Fibroblast of lung (primary cell): Measurements from ENCODE around the gene CASKIN2. TPM values are rescaled to one million over a fixed set of nuclear protein-coding genes. Genes with fewer than 3 reads are reported as not detected.

Experiments
- DNase-seq, 2 donors: peaks; one replicate each; pipeline versions ENCODE4 v3.0.0 to v3.0.0-alpha.2; 2010; ENCODE audit warnings: low read depth in 2 of 2
- H2AFZ ChIP-seq: 2 replicates; pipeline ENCODE4 v1.5.1; 2012; ENCODE audit warnings: low read length, control low read depth, inconsistent platforms
- H3K27ac ChIP-seq: 2 replicates; pipeline ENCODE4 v1.5.1; 2011; ENCODE audit warnings: low read length, control low read depth; ENCODE audit not compliant: insufficient read depth
- H3K27me3 ChIP-seq: 2 replicates; pipeline ENCODE4 v1.5.1; 2011; ENCODE audit warnings: mild to moderate bottlenecking, low read length; ENCODE audit not compliant: control insufficient read depth, insufficient read depth
- H3K36me3 ChIP-seq: 2 replicates; pipeline ENCODE4 v1.5.1; 2011; ENCODE audit warnings: low read length; ENCODE audit not compliant: control insufficient read depth, insufficient read depth
- H3K4me1 ChIP-seq: 2 replicates; pipeline ENCODE4 v1.5.1; 2011; ENCODE audit warnings: low read length; ENCODE audit not compliant: control insufficient read depth, insufficient read depth; ENCODE audit errors: extremely low read depth
- H3K4me2 ChIP-seq: 2 replicates; pipeline ENCODE4 v1.5.1; 2011; ENCODE audit warnings: low read length, control low read depth; ENCODE audit not compliant: insufficient read depth; ENCODE audit errors: extremely low read depth
- H3K4me3 ChIP-seq, 4 experiments: fragments of 200-600 bp in 1 of 4; sonication (generic) in 1 of 4; replicated peaks in 1 of 4; 2 replicates each; pipeline ENCODE4 v1.5.1; 2011 to 2016; ENCODE audit warnings: low read length in 4 of 4, low read depth in 3 of 4, mild to moderate bottlenecking in 3 of 4, control low read depth in 2 of 4, inconsistent platforms in 1 of 4, mixed read lengths in 1 of 4; ENCODE audit not compliant: insufficient read depth in 1 of 4; ENCODE audit errors: control extremely low read depth in 1 of 4
- H3K79me2 ChIP-seq: 2 replicates; pipeline ENCODE4 v1.5.1; 2012; ENCODE audit warnings: mild to moderate bottlenecking, low read length, inconsistent platforms; ENCODE audit not compliant: control insufficient read depth, insufficient read depth
- H3K9ac ChIP-seq: 2 replicates; pipeline ENCODE4 v1.5.1; 2011; ENCODE audit warnings: mild to moderate bottlenecking, low read length, control low read depth; ENCODE audit not compliant: insufficient read depth
- H3K9me3 ChIP-seq: 2 replicates; pipeline ENCODE4 v1.5.1; 2012; ENCODE audit warnings: low read depth, low read length; ENCODE audit not compliant: control insufficient read depth, insufficient read depth
- H4K20me1 ChIP-seq: 2 replicates; pipeline ENCODE4 v1.5.1; 2011; ENCODE audit warnings: low read length; ENCODE audit not compliant: control insufficient read depth, insufficient read depth; ENCODE audit errors: extremely low read depth
- CTCF ChIP-seq, 2 donors: IDR thresholded peaks in 1 of 2; conservative IDR thresholded peaks in 1 of 2; 1 replicate in 1 of 2; 2 replicates in 1 of 2; pipeline ENCODE4 v1.5.1; 2011 to 2012; ENCODE audit warnings: low read length in 2 of 2, control low read depth in 1 of 2, inconsistent platforms in 1 of 2, low read depth in 1 of 2, mild to moderate bottlenecking in 1 of 2
- EZH2 ChIP-seq: IDR thresholded peaks from 2 replicates; pipeline ENCODE4 v1.5.1; 2012; ENCODE audit warnings: low read length, control low read depth, mild to moderate bottlenecking; ENCODE audit errors: missing control alignments
- polyA plus RNA-seq, 2 donors: library from polyadenylated mRNA; depleted of rRNA in 1 of 2; stranded (reverse) in 1 of 2; unstranded in 1 of 2; fragments of >200 nt; gene quantifications; 2 replicates each; pipeline ENCODE4 v1.2.1, GENCODE V29; 2011 to 2012; ENCODE audit warnings: missing spikeins in 1 of 2
- total RNA-seq: library from RNA; depleted of rRNA; stranded (reverse); fragments of >200 nt; gene quantifications from 2 replicates; pipeline ENCODE4 v1.2.1, GENCODE V29; 2014

The CASKIN2 gene
- total and polyA plus RNA-seq, 2 donors (not counting 1 experiment from before 2014, with no cell fraction given): 3.4 to 8.3 TPM

GRCh38 chr17:75506134-75506533, 9.2 kb downstream of the CASKIN2 start:
- no peaks in the 10 kb centered on the region for H4K20me1 ChIP-seq
- no peak overlapping the region for H3K4me2 ChIP-seq
- DNase-seq: no peak
- H3K4me1 ChIP-seq: no peaks in the 10 kb centered on the region
- H2AFZ ChIP-seq: no peak overlapping the region
- H3K27me3 ChIP-seq: no peaks in the 10 kb centered on the region
- H3K36me3 ChIP-seq: peaks cover 12% of the 10 kb centered on the region
- TF ChIP-seq EZH2 (no peak), CTCF (conservative IDR thresholded peaks at IDR 0.05 in 1 of 2, IDR thresholded peaks at IDR 0.05 in 1 of 2; ENCODE audit: low read depth in 1 of 2, low read length in 2 of 2) (no peak)
- no peak overlapping the region for H3K4me3 ChIP-seq
- no peak overlapping the region for H3K27ac ChIP-seq
- no peaks in the 10 kb centered on the region for H3K9me3 ChIP-seq
- no peak overlapping the region for H3K9ac ChIP-seq
- no peaks in the 10 kb centered on the region for H3K79me2 ChIP-seq

- no peak for TF ChIP-seq EZH2
- Histone ChIP-seq H4K20me1 (no peaks in the 10 kb centered on the region), H3K27ac (no peak overlapping the region), H3K4me3 (no peak overlapping the region), H3K79me2 (no peaks in the 10 kb centered on the region), H3K9me3 (no peaks in the 10 kb centered on the region), H3K36me3 (peaks cover 12% of the 10 kb centered on the region), H3K4me2 (no peak overlapping the region), H2AFZ (no peak overlapping the region), H3K4me1 (no peaks in the 10 kb centered on the region), H3K27me3 (no peaks in the 10 kb centered on the region), H3K9ac (no peak overlapping the region)
- DNase-seq: no peak
Observed at GRCh38 chr17:75505640-75506039, 9.7 kb downstream of the CASKIN2 start.

GRCh38 chr17:75505152-75505409, 10.3 kb downstream of the CASKIN2 start:
- no peak for TF ChIP-seq CTCF (conservative IDR thresholded peaks at IDR 0.05 in 1 of 2, IDR thresholded peaks at IDR 0.05 in 1 of 2; ENCODE audit: low read depth in 1 of 2, low read length in 2 of 2)
- TF ChIP-seq EZH2: no peak
- no peaks in the 10 kb centered on the region for H4K20me1 ChIP-seq
- H3K4me3 ChIP-seq: no peak overlapping the region
- no peak overlapping the region for H3K9ac ChIP-seq
- no peaks in the 10 kb centered on the region for H3K27me3 ChIP-seq
- H2AFZ ChIP-seq: no peak overlapping the region
- no peak for DNase-seq
- H3K79me2 ChIP-seq: no peaks in the 10 kb centered on the region
- H3K9me3 ChIP-seq: no peaks in the 10 kb centered on the region
- no peaks in the 10 kb centered on the region for H3K4me1 ChIP-seq
- peaks cover 12% of the 10 kb centered on the region for H3K36me3 ChIP-seq
- H3K4me2 ChIP-seq: no peak overlapping the region
- H3K27ac ChIP-seq: no peak overlapping the region
